ENCODE data around the gene AKAP8.
"Not testable (repeated sequence)": the region's sequence is repeated elsewhere in the genome, so short reads cannot be mapped to it uniquely, and the experiment has no call there.

AKAP8 gene

DNA sequence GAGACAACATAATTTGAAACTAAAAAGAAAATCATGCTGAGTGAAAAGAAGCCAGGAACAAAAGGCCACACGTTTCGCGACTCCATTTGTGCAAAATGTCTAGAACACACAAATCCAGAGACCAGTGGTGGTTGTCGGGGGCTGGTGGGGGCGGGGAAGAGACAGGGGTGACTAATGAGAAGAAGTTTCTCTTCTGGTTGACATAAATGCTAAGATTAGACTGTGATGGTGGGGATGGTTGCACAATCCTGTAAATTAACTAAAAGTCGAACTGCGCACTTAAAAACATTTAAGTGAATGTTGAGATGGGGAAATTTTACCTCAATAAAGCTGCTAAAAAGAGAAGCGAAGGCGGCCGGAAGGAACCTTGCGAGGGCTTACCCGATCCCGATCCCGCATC, 7.1 kb downstream of the AKAP8 start:
- DNase-seq, result no peak

DNA sequence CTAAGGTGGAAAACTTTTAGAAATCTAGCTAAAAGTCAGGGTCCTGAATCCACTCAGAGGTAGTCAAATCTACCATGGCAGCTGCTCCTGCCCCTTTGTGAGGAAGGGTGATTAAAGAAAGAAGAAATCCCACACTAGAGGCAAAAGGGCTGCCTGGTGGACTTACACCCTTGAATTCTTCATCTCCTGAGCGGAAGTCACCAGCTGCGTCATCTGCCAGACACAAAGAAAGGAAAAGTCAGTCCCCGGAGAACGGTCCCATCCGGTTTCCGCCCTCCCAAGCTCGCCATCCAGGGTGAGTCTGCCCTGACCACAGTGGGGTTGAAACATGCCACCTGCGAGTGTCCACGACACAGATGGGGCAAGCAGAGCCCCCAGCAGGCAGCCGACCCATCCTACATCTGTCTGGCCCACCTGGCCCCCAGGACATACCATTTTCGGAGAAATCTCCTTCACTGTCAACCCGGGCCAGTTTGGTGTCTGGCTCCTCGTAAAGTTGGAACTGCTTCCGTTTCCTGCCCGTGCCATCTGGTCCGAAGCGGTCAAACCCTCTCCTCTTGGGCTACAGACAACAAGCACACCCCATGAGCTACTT, 7.7 kb downstream of the AKAP8 start:
- DNase-seq, result no peak

DNA sequence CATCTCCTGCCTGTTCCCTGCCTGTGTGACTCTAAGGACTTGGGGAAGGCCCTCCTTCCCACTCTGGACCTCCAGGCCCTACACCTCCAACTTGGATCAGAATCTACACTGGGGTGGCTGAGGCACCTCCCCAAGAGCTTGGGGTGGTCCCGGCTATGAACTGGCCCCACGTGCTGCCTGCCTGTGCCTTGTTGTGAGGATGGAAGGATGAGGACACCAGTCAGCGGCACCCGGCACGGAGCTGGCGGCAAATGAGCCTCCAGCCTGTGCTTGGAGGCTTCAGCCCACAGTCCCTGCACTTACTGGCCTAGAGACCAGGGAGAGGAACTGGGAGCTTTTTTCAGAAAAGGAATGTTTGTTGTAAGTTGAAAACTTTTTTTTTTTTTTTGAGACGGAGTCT, 8.5 kb downstream of the AKAP8 start:
- no peak for DNase-seq

- DNase-seq, result no peak
Measured at GRCh38 chr19:15369594-15369891, 10.0 kb downstream of the AKAP8 start.

DNA sequence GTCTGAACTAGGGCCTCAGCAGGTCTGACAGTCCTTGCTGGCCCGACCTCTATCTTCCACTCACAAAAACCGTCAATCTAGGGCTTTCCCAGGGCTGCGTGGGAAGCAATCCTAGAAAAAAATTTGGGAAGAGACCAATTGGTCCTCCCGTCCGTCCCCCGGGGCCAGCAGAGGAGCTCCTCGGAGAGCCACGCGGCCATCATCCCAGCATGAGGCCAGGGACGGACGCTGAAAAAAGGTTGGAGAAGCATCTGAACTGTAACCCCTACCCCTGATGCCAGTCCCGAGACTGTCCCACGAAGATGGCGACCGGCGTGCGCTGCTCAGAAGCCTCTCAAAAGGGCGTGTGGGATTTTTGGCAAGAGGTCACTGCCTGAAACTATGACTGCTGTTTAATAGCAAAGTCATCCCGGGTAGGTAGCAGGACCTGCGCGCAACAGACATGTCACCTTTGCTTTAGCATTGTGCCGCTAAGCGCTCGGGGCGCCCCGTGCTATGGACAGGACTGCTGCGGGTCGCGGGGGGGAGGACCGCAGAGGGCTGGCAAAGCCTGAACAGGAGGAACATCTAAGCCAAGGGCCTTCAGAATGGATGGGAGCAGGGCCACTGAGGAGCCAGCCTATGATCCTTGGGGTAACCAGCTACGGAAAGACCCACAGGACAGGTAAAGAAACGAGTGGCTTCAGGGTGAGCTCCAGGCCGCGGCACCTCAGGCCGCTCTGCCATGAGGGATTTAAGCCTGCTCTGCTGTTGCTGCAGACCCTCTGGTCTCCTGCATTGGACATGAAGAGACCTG, 10.6 kb downstream of the AKAP8 start:
- no peak for DNase-seq

DNA sequence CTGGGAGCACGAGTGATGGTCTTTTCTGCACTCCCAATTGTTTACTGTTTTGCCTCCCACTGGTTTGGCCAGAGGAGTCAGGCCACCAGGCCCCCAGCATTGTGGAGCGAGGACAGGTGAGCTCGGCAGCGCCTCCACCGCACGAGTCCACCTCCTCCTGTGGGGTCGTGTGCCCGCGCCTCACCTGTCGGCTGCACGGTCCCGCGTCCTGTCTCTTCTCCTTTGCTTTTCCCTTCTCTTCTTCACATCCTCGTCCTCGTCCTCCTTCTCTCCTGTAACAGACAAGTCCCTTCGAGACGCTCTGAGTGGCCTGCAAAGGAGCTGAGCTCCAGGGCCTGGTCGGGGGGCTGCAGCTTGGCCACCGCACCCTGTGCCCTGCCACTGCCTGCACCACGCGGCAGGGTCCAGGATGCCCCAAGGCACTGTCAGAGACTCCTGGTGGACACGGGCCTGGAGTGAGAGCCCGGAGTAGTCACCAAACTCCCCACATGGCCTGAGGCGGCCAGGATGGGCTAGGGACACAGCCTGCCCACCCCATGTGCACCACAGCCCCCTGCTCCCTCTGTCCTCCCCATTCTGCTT, 11.4 kb downstream of the AKAP8 start:
- no peak for DNase-seq

DNA sequence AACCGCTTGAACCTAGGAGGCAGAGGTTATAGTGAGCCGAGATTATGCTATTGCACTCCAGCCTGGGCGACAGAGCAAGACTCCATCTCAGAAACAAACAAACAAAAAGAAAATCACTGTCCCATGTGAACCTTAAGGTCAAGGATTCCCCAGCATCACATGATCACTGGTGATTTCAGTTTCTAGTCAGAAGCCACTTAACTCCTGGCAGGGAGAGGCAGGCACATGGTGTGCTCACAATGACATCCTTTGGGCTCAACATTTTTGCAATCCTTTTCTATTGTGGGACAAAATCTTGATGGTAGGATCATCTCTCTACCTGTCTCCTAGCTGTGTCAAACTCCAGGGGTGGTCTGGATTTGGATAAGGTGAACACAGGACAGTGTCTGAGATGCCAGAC, 12.1 kb downstream of the AKAP8 start:
- DNase-seq, result no peak

DNA sequence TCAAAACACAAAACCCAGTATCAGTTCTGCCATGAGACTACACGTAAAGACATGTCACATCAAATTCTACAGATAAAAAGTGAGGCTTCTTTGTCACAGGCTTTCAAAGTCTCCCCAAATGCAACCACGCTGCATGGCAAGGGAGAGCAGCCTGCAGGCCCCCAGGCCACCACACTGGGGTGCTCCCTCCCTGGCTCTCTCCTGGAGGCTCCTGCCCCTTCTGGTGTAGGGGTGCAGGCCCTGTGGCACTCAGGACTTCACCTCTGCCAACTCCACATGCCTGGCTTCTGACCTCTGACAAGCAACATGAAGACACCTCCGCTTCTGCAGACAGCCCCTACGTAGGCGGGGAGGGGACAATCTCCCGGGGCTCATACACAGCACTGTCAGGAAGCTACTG, 14.3 kb downstream of the AKAP8 start:
- DNase-seq, result no peak

DNA sequence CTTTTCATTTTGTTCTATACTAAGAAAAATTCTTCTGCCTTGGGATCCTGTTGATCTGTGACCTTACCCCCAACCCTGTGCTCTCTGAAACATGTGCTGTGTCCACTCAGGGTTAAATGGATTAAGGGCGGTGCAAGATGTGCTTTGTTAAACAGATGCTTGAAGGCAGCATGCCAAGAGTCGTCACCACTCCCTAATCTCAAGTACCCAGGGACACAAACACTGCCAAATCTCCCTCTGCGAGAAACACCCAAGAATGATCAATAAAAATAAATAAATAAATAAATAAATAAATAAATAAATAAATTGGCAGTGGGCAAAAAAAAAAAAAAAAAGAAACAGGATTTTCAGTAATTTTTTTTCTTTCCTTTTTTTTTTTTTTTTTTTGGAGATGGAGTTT, 15.8 kb downstream of the AKAP8 start:
- not testable (repeated sequence) for DNase-seq

DNA sequence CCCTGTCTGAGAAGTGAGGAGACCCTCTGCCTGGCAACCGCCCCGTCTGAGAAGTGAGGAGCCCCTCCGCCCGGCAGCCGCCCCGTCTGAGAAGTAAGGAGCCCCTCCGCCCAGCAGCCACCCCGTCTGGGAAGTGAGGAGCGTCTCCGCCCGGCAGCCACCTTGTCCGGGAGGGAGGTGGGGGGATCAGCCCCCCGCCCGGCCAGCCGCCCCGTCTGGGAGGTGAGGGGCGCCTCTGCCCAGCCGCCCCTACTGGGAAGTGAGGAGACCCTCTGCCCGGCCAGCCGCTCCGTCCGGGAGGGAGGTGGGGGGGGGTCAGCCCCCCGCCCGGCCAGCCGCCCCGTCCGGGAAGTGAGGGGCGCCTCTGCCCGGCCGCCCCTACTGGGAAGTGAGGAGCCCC, 16.5 kb downstream of the AKAP8 start:
- not testable (repeated sequence) for DNase-seq

DNA sequence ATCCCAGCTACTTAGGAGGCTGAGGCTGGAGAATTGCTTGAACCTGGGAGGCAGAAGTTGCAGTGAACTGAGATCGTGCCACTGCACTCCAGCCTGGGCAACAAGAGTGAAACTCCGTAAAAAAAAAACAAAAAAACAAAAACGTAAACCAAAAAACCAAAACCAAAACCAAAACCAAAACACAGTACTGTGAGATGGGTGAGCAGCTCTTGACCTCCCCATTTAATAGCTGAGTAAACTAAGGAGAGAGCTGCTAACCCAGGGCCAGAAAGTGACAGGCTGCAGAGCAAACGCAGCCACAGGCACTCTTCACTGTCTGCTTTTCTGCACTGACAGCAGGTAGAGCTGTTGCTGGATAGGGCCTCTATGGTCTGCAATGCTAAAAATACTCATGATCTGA, 19.6 kb downstream of the AKAP8 start:
- not testable (repeated sequence) for DNase-seq

GRCh38 chr19:15358918-15359317, 20.7 kb downstream of the AKAP8 start:
- no peak for DNase-seq

DNA sequence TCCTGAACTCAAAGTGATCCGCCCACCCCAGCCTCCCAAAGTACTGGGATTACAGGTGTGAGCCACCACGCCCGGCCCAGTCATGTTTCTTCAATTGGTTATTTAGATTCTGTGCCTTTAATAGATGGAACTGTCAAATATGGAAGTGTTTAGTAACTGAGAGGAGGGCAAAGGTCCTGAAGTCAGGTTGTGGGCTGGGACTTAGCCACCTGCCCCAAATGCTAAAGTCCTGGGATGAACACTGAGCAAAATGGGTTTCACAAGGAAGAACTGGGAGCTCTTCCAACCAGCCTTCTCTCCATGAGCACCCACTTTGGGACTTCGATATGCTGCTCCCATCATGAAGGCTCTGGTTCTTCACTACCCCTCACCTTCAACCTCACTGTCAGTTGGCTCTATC, 21.7 kb downstream of the AKAP8 start:
- DNase-seq, result no peak

DNA sequence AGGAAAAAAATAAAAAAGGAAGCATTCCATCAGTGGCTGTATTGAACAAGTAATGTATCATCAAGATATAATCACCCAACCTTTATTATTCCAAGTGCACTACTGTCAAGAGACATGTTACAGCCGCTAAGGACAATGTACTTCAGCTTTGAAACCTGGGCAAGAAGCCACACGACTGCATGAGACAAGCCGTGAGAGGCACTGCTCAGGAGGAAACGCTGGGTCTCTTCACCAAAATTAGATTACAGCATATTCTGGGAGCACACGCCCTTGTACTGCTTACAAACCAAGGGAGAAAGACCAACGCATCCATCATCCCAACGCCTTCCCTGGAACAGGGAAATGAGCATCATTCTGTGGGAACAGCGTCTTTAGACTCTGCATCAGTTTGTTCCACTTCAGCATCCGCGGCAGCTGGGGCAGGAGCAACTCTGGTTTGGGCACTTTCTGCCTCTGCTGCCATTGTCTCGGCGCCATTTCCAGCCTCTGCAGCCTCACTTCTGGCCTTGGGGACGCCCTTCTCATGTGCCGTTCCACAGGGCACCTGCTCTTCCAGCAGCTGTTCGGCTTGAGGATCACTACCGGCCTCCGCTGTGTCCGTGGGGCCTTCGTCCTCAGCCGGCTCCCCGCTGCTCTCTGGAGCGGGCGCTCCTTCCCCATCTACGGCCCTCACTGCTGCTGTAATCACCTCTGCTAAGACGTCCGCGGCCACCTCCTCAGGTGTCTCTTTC, 24.9 kb downstream of the AKAP8 start:
- DNase-seq, result no peak

DNA sequence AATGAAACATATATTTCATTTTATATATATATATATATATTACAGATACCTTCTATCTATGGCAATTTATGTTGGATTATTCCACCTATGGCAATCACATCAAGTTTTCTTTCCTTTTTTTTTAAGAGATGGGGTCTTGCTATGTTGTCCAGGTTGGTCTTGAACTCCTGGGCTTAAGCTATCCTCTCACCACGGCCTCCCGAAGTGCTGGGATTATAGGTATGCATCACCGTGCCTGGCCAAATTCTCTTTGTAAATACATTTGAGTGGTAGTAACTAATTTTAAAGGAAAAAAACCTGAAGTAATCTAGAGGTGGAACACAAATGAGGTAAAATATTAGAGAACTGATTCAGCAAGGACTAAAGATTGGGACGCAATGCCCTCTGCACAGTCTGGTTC, 25.7 kb downstream of the AKAP8 start:
- no peak for DNase-seq

- DNase-seq, result not testable (repeated sequence)
Measured at GRCh38 chr19:15352535-15352934, 27.1 kb downstream of the AKAP8 start.

DNA sequence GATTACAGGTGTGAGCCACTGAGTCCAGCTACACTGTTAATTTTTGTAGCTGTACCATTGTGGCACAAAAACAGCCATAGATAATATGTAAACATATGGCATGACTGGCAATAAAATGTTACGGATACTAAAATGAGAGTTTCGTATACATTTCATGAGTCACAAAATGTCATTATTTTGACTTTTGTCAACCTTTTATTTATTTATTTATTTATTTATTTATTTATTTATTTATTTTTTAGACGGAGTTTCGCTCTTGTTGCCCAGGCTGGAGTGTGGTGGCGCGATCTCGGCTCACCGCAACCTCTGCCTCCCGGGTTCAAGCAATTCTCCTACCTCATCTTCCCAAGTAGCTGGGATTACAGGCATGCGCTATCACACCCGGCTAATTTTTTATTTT, 38.3 kb downstream of the AKAP8 start:
- not testable (repeated sequence) for DNase-seq

DNA sequence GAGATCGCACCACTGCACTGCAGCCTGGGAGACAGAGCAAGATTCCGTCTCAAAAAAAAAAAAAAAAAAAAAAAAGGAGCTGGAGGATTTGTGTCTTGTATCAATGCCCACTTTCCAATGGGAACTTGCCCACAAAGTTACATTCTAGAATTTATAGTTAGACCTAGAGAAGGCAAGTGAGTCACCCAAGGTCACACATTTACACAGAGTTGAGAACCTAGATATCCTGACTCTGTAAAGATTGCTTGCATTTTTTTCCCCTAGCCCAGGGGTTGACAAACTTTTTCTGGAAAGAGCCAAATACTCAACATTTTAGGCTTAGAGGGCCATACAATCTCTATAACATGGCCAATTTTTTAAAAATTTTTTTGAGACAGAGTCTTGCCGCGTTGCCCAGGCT, 39.5 kb downstream of the AKAP8 start:
- no peak for DNase-seq

- no peak for DNase-seq
Measured at GRCh38 chr19:15337202-15337601, 42.4 kb downstream of the AKAP8 start.

DNA sequence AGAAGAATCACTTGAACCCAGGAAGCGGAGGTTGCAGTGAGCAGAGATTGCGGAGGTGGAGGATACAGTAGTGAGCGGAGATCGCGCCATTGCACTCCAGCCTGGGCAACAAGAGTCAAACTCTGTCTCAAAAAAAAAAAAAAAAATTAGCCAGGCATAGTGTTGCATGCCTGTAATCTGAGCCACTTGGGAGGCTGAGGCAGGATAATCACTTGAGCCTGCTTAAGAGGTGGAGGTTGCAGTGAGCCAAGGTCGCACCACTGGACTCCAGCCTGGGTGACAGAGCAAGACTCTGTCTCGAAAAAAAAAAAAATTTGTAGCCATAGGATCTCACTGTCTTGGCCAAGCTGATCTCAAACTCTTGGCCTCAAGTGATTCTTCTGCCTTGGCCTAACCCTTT, 43.6 kb downstream of the AKAP8 start:
- not testable (repeated sequence) for DNase-seq

DNA sequence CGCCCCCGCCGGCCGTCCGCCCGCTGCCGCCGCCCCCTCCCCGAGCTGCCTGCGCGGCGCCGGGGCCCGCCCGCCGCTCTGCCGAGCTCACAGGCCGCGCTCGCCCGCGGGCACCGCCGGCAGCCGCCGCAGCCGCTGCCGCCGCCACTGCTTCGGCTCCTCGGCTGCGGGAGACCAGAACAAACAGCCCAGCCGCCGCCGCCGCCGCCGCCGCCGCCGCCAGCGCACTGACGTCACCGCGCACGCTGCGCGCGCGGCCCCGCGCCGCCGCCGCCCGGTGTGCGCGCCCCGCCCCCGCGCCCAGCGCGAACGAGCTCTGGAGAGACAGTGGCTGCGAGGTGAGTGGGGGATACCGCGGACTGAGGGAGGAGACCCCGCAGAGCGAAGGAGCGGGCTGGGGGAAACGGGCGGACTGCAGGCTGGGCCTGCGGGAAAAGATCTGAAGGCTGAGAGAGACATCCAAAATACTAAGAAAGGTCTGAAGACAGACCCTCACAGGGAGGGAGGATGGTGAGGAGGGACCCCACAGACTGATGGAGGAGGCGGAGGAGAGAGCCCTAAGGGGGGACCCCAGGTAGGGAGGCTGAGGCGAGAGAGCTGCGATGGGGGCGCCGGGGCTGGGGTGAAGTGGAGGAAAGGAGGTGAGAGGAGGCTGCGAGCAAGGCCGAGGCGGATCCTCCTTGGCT, 47.1 kb downstream of the AKAP8 start, which contains the start of gene BRD4:
BRD4 (minus strand) TSS at position 229 of the 686 bp plus-strand sequence. CDS start 59,440 bp downstream, outside the sequence.
- DNase-seq, result peak; percentile 70

- DNase-seq, result peak; percentile 48
Measured at GRCh38 chr19:15331419-15332310, 47.9 kb downstream of the AKAP8 start.

Measured in T-helper 9 cell (primary cell).